IMR-90 (cell line): ENCODE measurements around the gene MTA1.

Experiments used
- CEBPB ChIP-seq: IDR thresholded peaks from 2 replicates; pipeline ENCODE4 v1.6.1; 2012; ENCODE audit warnings: low read depth, low read length, improper control_type of control experiment
- CTCF ChIP-seq: conservative IDR thresholded peaks from 2 replicates; pipeline ENCODE4 v1.5.1; 2012; ENCODE audit warnings: mild to moderate bottlenecking, low read depth, low read length, improper control_type of control experiment
- POLR2A ChIP-seq: IDR thresholded peaks from 2 replicates; pipeline ENCODE4 v1.6.1; 2012; ENCODE audit warnings: mild to moderate bottlenecking, low read depth, low read length

- no peak for TF ChIP-seq CTCF
- no peak for TF ChIP-seq POLR2A
- no peak for TF ChIP-seq CEBPB
These were observed 6.9 kb downstream of the MTA1 start for GRCh38 chr14:105426416-105427130.
